Hepatocyte (in vitro differentiated cells): ENCODE measurements around the gene HOXC12. TPM values are rescaled to one million over a fixed set of nuclear protein-coding genes. Genes with fewer than 3 reads are reported as not detected.

Experiments
- DNase-seq: peaks from one replicate; pipeline ENCODE4 v3.0.0-alpha.2; 2016; ENCODE audit warnings: low spot score
- H2AFZ ChIP-seq: fragments of 200-600 bp; sonication (generic); 2 replicates; pipeline ENCODE4 v1.6.0; 2016; ENCODE audit warnings: antibody characterized with exemption, mild to moderate bottlenecking
- H3K27ac ChIP-seq: fragments of 200-600 bp; sonication (generic); 2 replicates; pipeline ENCODE4 v1.5.1; 2016; ENCODE audit warnings: mild to moderate bottlenecking
- H3K27me3 ChIP-seq: fragments of 200-600 bp; sonication (generic); 2 replicates; pipeline ENCODE4 v1.6.1; 2016
- H3K36me3 ChIP-seq: fragments of 200-600 bp; sonication (generic); replicated peaks from 2 replicates; pipeline ENCODE4 v1.5.1; 2016; ENCODE audit warnings: low read depth; ENCODE audit not compliant: insufficient read depth
- H3K4me1 ChIP-seq: fragments of 200-600 bp; sonication (generic); 2 replicates; pipeline ENCODE4 v1.5.1; 2016; ENCODE audit warnings: mild to moderate bottlenecking, moderate library complexity; ENCODE audit not compliant: insufficient read depth
- H3K4me2 ChIP-seq: fragments of 200-600 bp; sonication (generic); 2 replicates; pipeline ENCODE4 v1.6.0; 2016
- H3K4me3 ChIP-seq: fragments of 200-600 bp; sonication (generic); 2 replicates; pipeline ENCODE4 v1.5.1; 2016; ENCODE audit warnings: mild to moderate bottlenecking
- H3K79me2 ChIP-seq: fragments of 200-600 bp; sonication (generic); 2 replicates; pipeline ENCODE4 v1.6.0; 2017; ENCODE audit warnings: mild to moderate bottlenecking
- H3K9me2 ChIP-seq: fragments of 200-600 bp; sonication (generic); replicated peaks from 2 replicates; pipeline ENCODE4 v1.6.0; 2017; ENCODE audit warnings: mild to moderate bottlenecking; ENCODE audit not compliant: insufficient read depth
- H3K9me3 ChIP-seq: fragments of 200-600 bp; sonication (generic); 2 replicates; pipeline ENCODE4 v1.5.1; 2016; ENCODE audit warnings: low read depth, mild to moderate bottlenecking
- H4K20me1 ChIP-seq: fragments of 200-600 bp; sonication (generic); 2 replicates; pipeline ENCODE4 v1.6.0; 2016; ENCODE audit warnings: mild to moderate bottlenecking; ENCODE audit not compliant: insufficient read depth, poor library complexity, severe bottlenecking
- EZH2 ChIP-seq: fragments of 200-600 bp; sonication (generic); IDR thresholded peaks from 2 replicates; pipeline ENCODE4 v1.6.1; 2016; ENCODE audit warnings: antibody characterized with exemption, mild to moderate bottlenecking, borderline replicate concordance
- EZH2phosphoT487 ChIP-seq: fragments of 200-600 bp; sonication (generic); IDR thresholded peaks from one replicate; pipeline ENCODE4 v1.6.1; 2018; ENCODE audit warnings: antibody characterized with exemption, mild to moderate bottlenecking, low read depth, moderate library complexity; ENCODE audit not compliant: unreplicated experiment, severe bottlenecking
- WGBS: methylation state at CpG from one replicate; pipeline ENCODE4 v1.1.6; 2016; ENCODE audit warnings: low lambda C conversion rate; ENCODE audit errors: missing lambda C conversion rate; 5-methylcytosine and 5-hydroxymethylcytosine counted together
- polyA plus RNA-seq: library from polyadenylated mRNA; unstranded; fragments of >200 nt; fragmentation: Nextera tagmentation; extraction: Ambion mirVana; gene quantifications from 2 replicates; pipeline ENCODE4 v1.2.1, GENCODE V29; 2016
- total RNA-seq: library from RNA; depleted of rRNA; stranded (reverse); fragments of >200 nt; gene quantifications from 2 replicates; pipeline ENCODE4 v1.2.3, GENCODE V29; 2014
- TF ChIP-seq, protein P1 (sequence below): fragments of 200-600 bp; sonication (generic); IDR thresholded peaks from 2 replicates; pipeline ENCODE4 v1.5.1; 2016; ENCODE audit warnings: antibody characterized with exemption, mild to moderate bottlenecking; ENCODE audit not compliant: poor library complexity

Gene HOXC12
- total and polyA plus RNA-seq, 2 experiments from 2014 or later, result not detected

DNA sequence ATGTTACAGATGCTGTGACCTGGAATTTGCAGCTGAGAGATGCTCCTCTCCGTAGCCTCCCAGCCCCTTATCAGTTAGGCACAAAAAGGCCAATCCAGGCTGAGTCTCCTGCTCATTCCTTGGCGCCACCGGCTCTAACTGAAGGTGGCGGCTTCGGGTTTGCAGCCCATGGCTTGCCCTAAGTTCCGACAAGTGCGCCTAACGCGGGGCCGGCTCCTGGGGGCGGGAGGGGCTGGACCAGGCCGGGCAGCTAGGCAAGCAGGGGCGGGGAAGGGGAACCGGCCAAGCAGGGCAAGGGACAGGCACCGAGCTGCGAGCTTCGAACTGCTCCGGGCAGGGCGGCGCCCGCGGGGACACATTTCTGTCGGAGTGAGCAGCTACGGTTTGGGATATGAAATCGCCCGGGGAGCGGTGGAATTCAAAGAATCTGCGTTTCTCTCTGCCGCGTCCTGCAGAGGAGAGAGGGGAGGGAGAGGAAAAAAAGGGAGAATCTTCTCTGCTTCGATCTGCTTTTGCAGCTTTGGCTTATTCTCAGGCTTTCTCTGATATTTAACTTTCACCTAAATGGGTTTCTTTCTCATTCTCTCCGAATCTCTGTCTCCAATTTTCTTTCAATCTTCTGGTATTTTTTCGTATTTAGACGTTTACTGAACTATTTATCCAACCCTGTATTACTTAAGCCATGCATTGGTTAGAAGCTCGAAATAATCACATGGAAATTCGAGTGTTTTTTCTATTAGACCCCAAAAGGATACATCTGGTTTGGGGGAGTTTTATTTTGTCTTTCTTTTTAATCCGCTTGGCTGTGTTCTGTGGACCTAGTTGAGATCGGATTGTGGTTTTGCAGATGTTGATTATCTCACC, 1.6 kb upstream of the HOXC12 start:
- no peak overlapping the region for H3K4me3 ChIP-seq
- no peaks in the 10 kb centered on the region for H3K4me1 ChIP-seq
- WGBS, result 10% methylated on average over 35 of the region's 38 CpGs
- H3K36me3 ChIP-seq, result no peaks in the 10 kb centered on the region
- H3K9me3 ChIP-seq, result no peaks in the 10 kb centered on the region
- no peaks in the 10 kb centered on the region for H4K20me1 ChIP-seq
- H3K27ac ChIP-seq, result no peak overlapping the region
- no peaks in the 10 kb centered on the region for H3K79me2 ChIP-seq
- H3K9me2 ChIP-seq, result no peaks in the 10 kb centered on the region
- no peak for DNase-seq
- H2AFZ ChIP-seq, result no peak overlapping the region
- TF ChIP-seq, protein P1, sequence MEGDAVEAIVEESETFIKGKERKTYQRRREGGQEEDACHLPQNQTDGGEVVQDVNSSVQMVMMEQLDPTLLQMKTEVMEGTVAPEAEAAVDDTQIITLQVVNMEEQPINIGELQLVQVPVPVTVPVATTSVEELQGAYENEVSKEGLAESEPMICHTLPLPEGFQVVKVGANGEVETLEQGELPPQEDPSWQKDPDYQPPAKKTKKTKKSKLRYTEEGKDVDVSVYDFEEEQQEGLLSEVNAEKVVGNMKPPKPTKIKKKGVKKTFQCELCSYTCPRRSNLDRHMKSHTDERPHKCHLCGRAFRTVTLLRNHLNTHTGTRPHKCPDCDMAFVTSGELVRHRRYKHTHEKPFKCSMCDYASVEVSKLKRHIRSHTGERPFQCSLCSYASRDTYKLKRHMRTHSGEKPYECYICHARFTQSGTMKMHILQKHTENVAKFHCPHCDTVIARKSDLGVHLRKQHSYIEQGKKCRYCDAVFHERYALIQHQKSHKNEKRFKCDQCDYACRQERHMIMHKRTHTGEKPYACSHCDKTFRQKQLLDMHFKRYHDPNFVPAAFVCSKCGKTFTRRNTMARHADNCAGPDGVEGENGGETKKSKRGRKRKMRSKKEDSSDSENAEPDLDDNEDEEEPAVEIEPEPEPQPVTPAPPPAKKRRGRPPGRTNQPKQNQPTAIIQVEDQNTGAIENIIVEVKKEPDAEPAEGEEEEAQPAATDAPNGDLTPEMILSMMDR, result no peak
- TF ChIP-seq EZH2phosphoT487, result peak; percentile 4
- no peak overlapping the region for H3K4me2 ChIP-seq
- H3K27me3 ChIP-seq, result peaks cover 100% of the 10 kb centered on the region

DNA sequence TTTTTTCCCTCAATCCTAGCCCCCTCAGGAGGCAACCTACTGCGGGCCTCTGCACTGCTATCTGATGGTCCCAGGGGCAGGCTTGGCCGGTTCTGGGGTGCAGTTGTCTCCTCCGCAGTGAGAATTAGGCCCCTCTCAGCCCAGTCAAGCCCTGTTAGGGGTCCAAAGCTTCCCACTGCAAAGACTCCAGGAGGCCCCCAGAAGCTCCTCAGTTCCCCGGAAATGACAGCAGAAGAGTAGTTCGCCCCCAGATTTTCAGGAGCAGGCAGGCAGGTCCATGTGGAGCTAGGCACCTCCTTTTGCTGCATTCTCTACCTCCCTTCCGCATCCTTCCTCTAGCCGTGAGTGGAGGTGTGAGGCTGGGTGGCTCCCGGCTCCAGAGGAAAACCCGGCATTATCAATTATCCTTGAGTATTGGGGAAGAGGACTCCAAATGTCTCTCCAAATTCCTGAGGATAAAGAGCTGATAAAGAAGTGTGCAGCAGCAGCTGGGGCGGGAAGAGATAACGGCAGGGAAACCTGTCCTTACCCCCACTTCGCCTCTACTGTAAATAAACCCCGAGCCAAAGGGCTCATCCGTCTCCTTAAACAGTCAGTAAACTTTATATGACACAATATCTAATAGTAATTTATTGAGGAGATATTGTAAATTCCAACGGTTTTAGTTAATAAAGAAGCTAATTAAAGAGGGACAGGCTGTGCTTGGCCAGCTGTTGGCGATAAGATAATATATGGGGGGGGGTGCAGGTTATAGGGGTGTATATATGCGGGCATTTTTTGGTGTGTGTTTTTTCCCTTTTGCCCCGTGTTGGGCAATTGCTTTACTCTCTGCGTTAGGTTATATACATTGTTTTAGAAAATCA, 641 bp upstream of the HOXC12 start:
- WGBS, result 18% methylated on average over 19 of the region's 19 CpGs
- DNase-seq, result no peak
- no peaks in the 10 kb centered on the region for H3K9me3 ChIP-seq
- H3K27ac ChIP-seq, result no peak overlapping the region
- no peaks in the 10 kb centered on the region for H3K9me2 ChIP-seq
- no peaks in the 10 kb centered on the region for H3K79me2 ChIP-seq
- H3K4me3 ChIP-seq, result no peak overlapping the region
- TF ChIP-seq EZH2 (no peak), EZH2phosphoT487 (peak; percentile 58)
- TF ChIP-seq, protein P1, result no peak
- H3K36me3 ChIP-seq, result no peaks in the 10 kb centered on the region
- peaks cover 100% of the 10 kb centered on the region for H3K27me3 ChIP-seq
- H3K4me1 ChIP-seq, result no peaks in the 10 kb centered on the region
- H3K4me2 ChIP-seq, result no peak overlapping the region
- H4K20me1 ChIP-seq, result no peaks in the 10 kb centered on the region
- no peak overlapping the region for H2AFZ ChIP-seq

DNA sequence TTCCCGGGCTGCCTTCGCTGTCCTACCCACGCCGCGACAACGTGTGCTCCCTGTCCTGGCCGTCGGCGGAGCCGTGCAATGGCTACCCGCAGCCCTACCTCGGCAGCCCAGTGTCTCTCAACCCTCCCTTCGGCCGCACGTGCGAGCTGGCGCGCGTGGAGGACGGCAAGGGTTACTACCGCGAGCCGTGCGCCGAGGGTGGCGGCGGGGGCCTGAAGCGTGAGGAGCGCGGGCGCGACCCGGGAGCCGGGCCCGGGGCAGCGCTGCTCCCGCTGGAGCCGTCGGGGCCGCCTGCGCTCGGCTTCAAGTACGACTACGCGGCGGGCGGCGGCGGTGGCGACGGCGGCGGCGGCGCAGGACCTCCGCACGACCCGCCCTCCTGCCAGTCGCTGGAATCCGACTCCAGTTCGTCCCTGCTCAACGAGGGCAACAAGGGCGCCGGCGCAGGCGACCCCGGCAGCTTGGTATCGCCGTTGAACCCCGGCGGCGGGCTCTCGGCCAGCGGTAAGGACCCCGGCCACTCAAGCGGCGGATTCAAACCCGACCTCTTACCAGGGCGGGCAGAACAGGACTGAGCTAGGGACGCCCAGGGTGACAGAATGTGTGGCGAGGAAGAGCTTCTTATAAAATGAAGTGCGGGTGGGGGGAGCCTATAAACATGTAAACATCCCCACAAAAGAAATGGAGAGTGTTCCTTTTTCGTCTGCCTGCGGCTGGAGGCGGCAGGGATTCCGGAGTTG, 503 bp downstream of the HOXC12 start:
- WGBS, result 6% methylated on average over 80 of the region's 86 CpGs
- Histone ChIP-seq H3K79me2 (no peaks in the 10 kb centered on the region), H3K9me2 (no peaks in the 10 kb centered on the region), H3K27ac (no peak overlapping the region), H3K4me2 (peak overlapping the region; percentile 46), H2AFZ (peak overlapping the region; percentile 40), H3K4me1 (no peaks in the 10 kb centered on the region), H3K27me3 (peaks cover 100% of the 10 kb centered on the region), H3K36me3 (no peaks in the 10 kb centered on the region), H3K4me3 (no peak overlapping the region), H3K9me3 (no peaks in the 10 kb centered on the region), H4K20me1 (no peaks in the 10 kb centered on the region)
- TF ChIP-seq EZH2phosphoT487, result peak; percentile 69
- TF ChIP-seq EZH2, result peak; percentile 99
- TF ChIP-seq, protein P1, result no peak
- DNase-seq, result no peak
